BE2C (cell line): ENCODE data around the gene SAMD14.

Experiments
- DNase-seq: peaks from one replicate; pipeline ENCODE4 v3.0.0-alpha.2; 2020
- H3K27me3 ChIP-seq: fragments of 250-450 bp; sonication (Bioruptor Pico); 2 replicates; pipeline ENCODE4 v1.5.1; 2020; ENCODE audit warnings: mild to moderate bottlenecking
- H3K36me3 ChIP-seq: fragments of 250-450 bp; sonication (Bioruptor Pico); 2 replicates; pipeline ENCODE4 v1.5.1; 2020; ENCODE audit warnings: mild to moderate bottlenecking
- H3K4me1 ChIP-seq: fragments of 250-450 bp; sonication (Bioruptor Pico); 2 replicates; pipeline ENCODE4 v1.5.1; 2020
- H3K4me3 ChIP-seq: 2 replicates; pipeline ENCODE4 v1.5.1; 2011; ENCODE audit warnings: low read depth, low read length
- H3K9me3 ChIP-seq: fragments of 250-450 bp; sonication (Bioruptor Pico); 2 replicates; pipeline ENCODE4 v1.5.1; 2020
- CTCF ChIP-seq: IDR thresholded peaks from 2 replicates; pipeline ENCODE4 v1.5.1; 2012; ENCODE audit warnings: mild to moderate bottlenecking, low read depth, low read length

The SAMD14 gene

GRCh38 chr17:50163843-50164696 is 34.1 kb upstream of the SAMD14 start:
- DNase-seq, result no peak
- Histone ChIP-seq H3K9me3 (no peaks in the 10 kb centered on the region), H3K4me1 (peaks cover 4% of the 10 kb centered on the region; the same call in 1 of the 2 replicates), H3K27me3 (no peaks in the 10 kb centered on the region), H3K36me3 (no peaks in the 10 kb centered on the region), H3K4me3 (no peak overlapping the region)
- TF ChIP-seq CTCF, result no peak

DNA sequence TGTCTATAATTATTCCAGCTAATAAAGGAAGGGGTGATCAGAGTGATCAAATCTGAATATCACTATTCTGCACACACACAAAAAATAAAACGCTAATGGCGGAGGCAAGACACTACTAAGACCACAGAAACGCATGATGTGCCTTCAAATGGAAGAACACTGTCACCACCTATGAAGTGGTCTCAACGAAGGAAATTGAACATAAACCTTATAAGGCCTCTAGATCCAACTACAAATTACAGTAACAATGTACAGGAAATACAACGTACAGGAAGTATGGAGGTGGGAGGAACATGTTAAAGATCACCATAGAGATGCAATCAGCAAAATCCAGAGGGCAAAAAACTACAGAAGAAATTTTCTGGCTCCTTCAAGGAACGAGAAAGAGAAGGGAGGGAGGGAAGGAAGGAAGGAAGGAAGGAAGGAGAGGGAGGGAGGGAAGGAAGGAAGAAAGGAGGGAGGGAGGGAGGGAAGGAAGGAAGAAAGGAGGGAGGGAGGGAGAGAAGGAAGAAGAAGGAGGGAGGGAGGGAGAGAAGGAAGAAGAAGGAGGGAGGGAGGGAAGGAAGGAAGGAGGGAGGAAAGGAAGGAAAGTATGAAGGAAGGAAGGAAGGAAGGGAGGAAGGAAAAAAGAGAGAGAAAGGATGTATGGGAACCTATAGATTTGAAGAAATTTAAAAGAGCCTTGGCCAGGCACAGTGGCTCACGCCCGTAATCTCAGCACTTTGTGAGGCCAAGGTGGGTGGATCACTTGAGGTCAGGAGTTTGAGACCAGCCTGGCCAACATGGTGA is 32.7 kb upstream of the SAMD14 start:
- no peak overlapping the region for H3K4me3 ChIP-seq
- H3K36me3 ChIP-seq, result no peaks in the 10 kb centered on the region
- peaks cover 4% of the 10 kb centered on the region; the same call in 1 of the 2 replicates for H3K4me1 ChIP-seq
- no peak for TF ChIP-seq CTCF
- no peaks in the 10 kb centered on the region for H3K9me3 ChIP-seq
- no peak for DNase-seq
- H3K27me3 ChIP-seq, result no peaks in the 10 kb centered on the region

DNA sequence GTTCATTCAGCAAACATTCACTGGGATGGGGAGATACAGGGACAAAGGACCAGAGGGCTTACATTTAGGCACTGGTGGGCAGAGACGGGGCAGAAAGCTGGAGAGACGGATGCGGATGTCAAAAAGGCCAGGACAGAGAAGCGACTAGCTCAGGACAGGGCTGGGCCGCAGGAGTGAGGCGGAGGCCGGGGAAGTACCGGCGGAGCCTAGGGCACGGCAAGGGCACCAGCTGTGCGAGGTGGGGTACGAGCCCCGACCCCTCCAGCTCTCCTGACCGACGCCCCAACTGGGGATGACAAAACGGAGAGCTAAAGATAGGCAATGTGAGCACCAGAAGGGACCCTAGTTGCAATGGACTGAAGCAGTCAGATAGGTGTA is 31.9 kb upstream of the SAMD14 start:
- no peaks in the 10 kb centered on the region for H3K9me3 ChIP-seq
- H3K27me3 ChIP-seq, result no peaks in the 10 kb centered on the region
- no peak for TF ChIP-seq CTCF
- H3K4me1 ChIP-seq, result peaks cover 4% of the 10 kb centered on the region; the same call in 1 of the 2 replicates
- DNase-seq, result no peak
- H3K36me3 ChIP-seq, result no peaks in the 10 kb centered on the region
- H3K4me3 ChIP-seq, result peak overlapping the region; percentile 82

- peaks cover 4% of the 10 kb centered on the region; the same call in 1 of the 2 replicates for H3K4me1 ChIP-seq
- peak overlapping the region; percentile 82 for H3K4me3 ChIP-seq
- no peaks in the 10 kb centered on the region for H3K36me3 ChIP-seq
- peak; percentile 85 for TF ChIP-seq CTCF
- no peaks in the 10 kb centered on the region for H3K9me3 ChIP-seq
- H3K27me3 ChIP-seq, result no peaks in the 10 kb centered on the region
- DNase-seq, result peak; percentile 95
Measured at GRCh38 chr17:50161023-50161910, 31.3 kb upstream of the SAMD14 start.

GRCh38 chr17:50157891-50158290 is 27.9 kb upstream of the SAMD14 start:
- TF ChIP-seq CTCF, result no peak
- DNase-seq, result no peak
- no peak overlapping the region for H3K4me3 ChIP-seq

More at GRCh38 chr17:50157891-50158290, 27.9 kb upstream of the SAMD14 start:
- Histone ChIP-seq H3K9me3 (no peaks in the 10 kb centered on the region), H3K4me1 (peaks cover 13% of the 10 kb centered on the region), H3K27me3 (no peaks in the 10 kb centered on the region), H3K36me3 (no peaks in the 10 kb centered on the region)
